Measurements from ENCODE around the gene EIF4E2. TPM values are rescaled to one million over a fixed set of nuclear protein-coding genes. Genes with fewer than 3 reads are reported as not detected.

EIF4E2 gene
- total and polyA plus RNA-seq, 2 of the 13 experiments (the other 11 are each of a cell fraction or from before 2014, with no cell fraction given) = 25.0 to 101 TPM

- Histone ChIP-seq H3K4me3 (replicated peaks in 1 of 3; ENCODE audit: insufficient read depth in 1 of 3, low read depth in 2 of 3, low read length in 3 of 3) (peak overlapping the region; percentile 73 to 85 (median 85)), H3K27ac (ENCODE audit: extremely low read length, insufficient read depth, low read length) (peak overlapping the region; percentile 95), H3K9ac (ENCODE audit: insufficient read depth, low read depth, low read length) (peak overlapping the region; percentile 94), H3K79me2 (ENCODE audit: insufficient read depth, low read length) (peaks cover 58% of the 10 kb centered on the region), H3K9me3 (ENCODE audit: low read length) (peaks cover 9% of the 10 kb centered on the region; the same call in 1 of the 2 replicates), H3K4me2 (ENCODE audit: low read depth, low read length) (peak overlapping the region; percentile 80), H2AFZ (ENCODE audit: low read length) (no peak overlapping the region), H3K4me1 (ENCODE audit: insufficient read depth, low read length) (peaks cover 56% of the 10 kb centered on the region), H3K36me3 (replicated peaks in 1 of 2; ENCODE audit: control insufficient read depth in 1 of 2, insufficient read depth in 2 of 2, low read length in 2 of 2) (peaks cover 6 to 14% of the 10 kb centered on the region in 2 experiments; a peak in 3 of 5 replicates), H3K27me3 (ENCODE audit: control insufficient read depth in 1 of 2, insufficient read depth in 2 of 2, low read length in 2 of 2) (no peaks in the 10 kb centered on the region; a peak in 1 of 5 replicates), H4K20me1 (ENCODE audit: insufficient read depth, low read length) (no peaks in the 10 kb centered on the region)
- in situ Hi-C loops (cut with HindIII; ENCODE audit: extremely low pct_ligation_motif_present, low pct_unique_long_range_greater_than_20kb) = no loop called here
- FAIRE-seq (no peak), ATAC-seq (no peak), DNase-seq (ENCODE audit: low spot score) (no peak)
- TSS peak; percentile 64 for BruUV-seq (replicated peaks)
- ChIA-PET CTCF (ENCODE audit: low intra/inter-chr PET ratio, low total read pairs) (interaction anchor here (1.1 kb wide), 1 partner anchor 56 kb away, joined by 5 read pairs; no protein-coding TSS in a partner anchor), POLR2A (interaction anchor here (0.9 to 1.5 kb wide), 16 partner anchors 11 to 769 kb away, joined by 3 to 11 read pairs (median 4); partner anchors contain the start of genes CHRND, GIGYF2, PDE6D and SAG)
- 25% methylated on average over 21 of the region's 21 CpGs for WGBS (ENCODE audit: low lambda C conversion rate)
- intact Hi-C loops (cut with micrococcal nuclease; ENCODE audit: unreplicated experiment) = loop anchor here (1.0 to 5.0 kb wide), 2 partner anchors 25 to 763 kb away; partner anchors contain the start of gene COPS7B
- TF ChIP-seq MYC (CRISPR knock-in tag; IDR thresholded peaks at IDR 0.05; ENCODE audit: borderline replicate concordance) = no peak
- TF ChIP-seq ZNF17 (CRISPR knock-in tag; IDR thresholded peaks at IDR 0.05) = peak; percentile 8; the same call in 1 of the 2 replicates
- TF ChIP-seq ZBTB26 (CRISPR knock-in tag; IDR thresholded peaks at IDR 0.05; ENCODE audit: borderline replicate concordance) = no peak
- TF ChIP-seq ZNF629 (CRISPR knock-in tag; conservative IDR thresholded peaks at IDR 0.05) = no peak
- peak; percentile 24; the same call in 1 of the 2 replicates for TF ChIP-seq AFF4 (CRISPR knock-in tag; IDR thresholded peaks at IDR 0.05)
- TF ChIP-seq RNF219 (CRISPR knock-in tag; IDR thresholded peaks at IDR 0.05) = peak; percentile 85; the same call in 1 of the 2 replicates
- TF ChIP-seq HHEX (CRISPR knock-in tag; IDR thresholded peaks at IDR 0.05) = no peak
- TF ChIP-seq ZNF530 (CRISPR knock-in tag; IDR thresholded peaks at IDR 0.05; ENCODE audit: low read depth) = 0 out of 2 replicates have a peak, but pooled peaks have one; percentile 24
- TF ChIP-seq GPBP1L1 (CRISPR knock-in tag; IDR thresholded peaks at IDR 0.05) = no peak
- peak; percentile 8 for TF ChIP-seq CBX1 (IDR thresholded peaks at IDR 0.05; ENCODE audit: low read depth)
- TF ChIP-seq SIN3B (IDR thresholded peaks at IDR 0.05; ENCODE audit: low read length) = no peak
- TF ChIP-seq PRPF4 (IDR thresholded peaks at IDR 0.05; ENCODE audit: low read depth, low read length, poor library complexity, severe bottlenecking) = peak; percentile 18
- TF ChIP-seq KDM6A (CRISPR knock-in tag; IDR thresholded peaks at IDR 0.05; ENCODE audit: low read depth) = no peak
- peak; percentile 41; the same call in 1 of the 2 replicates for TF ChIP-seq DDIT3 (CRISPR knock-in tag; IDR thresholded peaks at IDR 0.05)
- no peak for TF ChIP-seq SMARCC2 (IDR thresholded peaks at IDR 0.05)
These were observed 685 bp upstream of the EIF4E2 start for GRCh38 chr2:232549655-232550353.

Data from HepG2 (cell line).